Coronary artery (tissue), 2 donors: ENCODE data around the gene IFNA13.
A peak's percentile ranks its signal among the peaks of the same experiment; 100 is the strongest.

Experiments
- DNase-seq: peaks from one replicate; pipeline ENCODE4 v3.0.0-alpha.2; 2017; ENCODE audit warnings: low spot score
- H3K27ac ChIP-seq, 2 donors: fragments of 200-600 bp; sonication (generic); one replicate each; pipeline ENCODE4 v1.5.1; 2016 to 2019
- H3K4me3 ChIP-seq: fragments of 200-600 bp; sonication (generic); 2 replicates; pipeline ENCODE4 v1.5.1; 2016; ENCODE audit warnings: mild to moderate bottlenecking, moderate library complexity
- CTCF ChIP-seq: fragments of 200-600 bp; sonication (generic); IDR thresholded peaks from one replicate; pipeline ENCODE4 v1.5.1; 2019; ENCODE audit warnings: antibody characterized with exemption

The IFNA13 gene

GRCh38 chr9:21404146-21404545 lies 36.3 kb upstream of the IFNA13 start:
- Histone ChIP-seq H3K27ac (no peak overlapping the region), H3K4me3 (no peak overlapping the region)
- DNase-seq: no peak
- no peak for TF ChIP-seq CTCF

GRCh38 chr9:21402386-21403251 lies 34.8 kb upstream of the IFNA13 start:
- TF ChIP-seq CTCF: no peak
- no peak for DNase-seq
- Histone ChIP-seq H3K4me3 (peak overlapping the region; percentile 52), H3K27ac (no peak overlapping the region)

- DNase-seq: no peak
Measured at GRCh38 chr9:21399956-21400355, 32.1 kb upstream of the IFNA13 start.

GRCh38 chr9:21398955-21399489 lies 31.2 kb upstream of the IFNA13 start:
- DNase-seq: no peak

More at GRCh38 chr9:21399956-21400355, 32.1 kb upstream of the IFNA13 start:
- Histone ChIP-seq H3K27ac (no peak overlapping the region), H3K4me3 (no peak overlapping the region)
- TF ChIP-seq CTCF: no peak

GRCh38 chr9:21395778-21396717 lies 28.2 kb upstream of the IFNA13 start:
- DNase-seq: no peak
- Histone ChIP-seq H3K4me3 (peak overlapping the region; percentile 76), H3K27ac (no peak overlapping the region)
- peak; percentile 42 for TF ChIP-seq CTCF

More at GRCh38 chr9:21398955-21399489, 31.2 kb upstream of the IFNA13 start:
- no peak overlapping the region for H3K27ac ChIP-seq
- no peak overlapping the region for H3K4me3 ChIP-seq
- TF ChIP-seq CTCF: no peak

- Histone ChIP-seq H3K4me3 (no peak overlapping the region), H3K27ac (no peak overlapping the region)
- no peak for TF ChIP-seq CTCF
- DNase-seq: no peak
Measured at GRCh38 chr9:21392270-21392669, 24.4 kb upstream of the IFNA13 start.
